SK-N-SH (cell line): ENCODE measurements around the gene CLCN1. TPM values are rescaled to one million over a fixed set of nuclear protein-coding genes. Genes with fewer than 3 reads are reported as not detected.

Experiments
- CTCF ChIA-PET: fragments of 300-600, 350-600 bp; formaldehyde crosslinking; extraction: SDS; loops from one replicate; lab custom pipeline; 2021; lab: Yijun Ruan, JAX
- POLR2A ChIA-PET: fragments of 350-600 bp; sonication (Branson Sonifier 250); formaldehyde crosslinking; extraction: SDS; loops from one replicate; lab custom pipeline; 2020; ENCODE audit warnings: antibody characterized with exemption, inconsistent platforms; lab: Yijun Ruan, JAX
- DNase-seq: peaks from one replicate; pipeline ENCODE4 v3.0.0; 2012
- H2AFZ ChIP-seq: fragments of 200-600 bp; sonication (generic); 2 replicates; pipeline ENCODE4 v1.8.1; 2016; ENCODE audit warnings: antibody characterized with exemption, mild to moderate bottlenecking, low read depth
- H3F3A ChIP-seq: fragments of 200-600 bp; sonication (generic); replicated peaks from 2 replicates; pipeline ENCODE3; 2016; ENCODE audit warnings: antibody characterized with exemption, mild to moderate bottlenecking; ENCODE audit not compliant: insufficient read depth
- H3K27ac ChIP-seq, 2 experiments: fragments of 200-500 bp in 1 of 2; fragments of 200-600 bp in 1 of 2; sonication (Bioruptor generic) in 1 of 2; sonication (generic), shearing (Covaris generic) in 1 of 2; 2 replicates each; pipeline versions ENCODE4 v1.5.1 to v1.6.1; 2014 to 2016; ENCODE audit warnings: low read depth in 2 of 2, inconsistent platforms in 1 of 2, low read length in 1 of 2, mild to moderate bottlenecking in 1 of 2, mixed read lengths in 1 of 2
- H3K27me3 ChIP-seq: fragments of 200-600 bp; sonication (generic), shearing (Covaris generic); 2 replicates; pipeline ENCODE4 v1.6.1; 2016; ENCODE audit warnings: mixed run types; ENCODE audit not compliant: insufficient read depth
- H3K36me3 ChIP-seq, 2 experiments: fragments of 200-500 bp in 1 of 2; fragments of 200-600 bp in 1 of 2; sonication (Bioruptor generic) in 1 of 2; sonication (generic) in 1 of 2; replicated peaks in 1 of 2; 2 replicates each; pipeline versions ENCODE3 to v1.5.1; 2014 to 2016; ENCODE audit warnings: low read length in 1 of 2, mild to moderate bottlenecking in 1 of 2; ENCODE audit not compliant: insufficient read depth in 2 of 2, control insufficient read depth in 1 of 2
- H3K4me1 ChIP-seq, 2 experiments: fragments of 200-500 bp in 1 of 2; fragments of 200-600 bp in 1 of 2; sonication (Bioruptor generic) in 1 of 2; sonication (generic), shearing (Covaris generic) in 1 of 2; 2 replicates each; pipeline versions ENCODE4 v1.5.1 to v1.6.1; 2014 to 2016; ENCODE audit warnings: low read depth in 1 of 2, low read length in 1 of 2, mixed run types in 1 of 2; ENCODE audit not compliant: insufficient read depth in 2 of 2, control insufficient read depth in 1 of 2
- H3K4me2 ChIP-seq: fragments of 200-600 bp; sonication (generic), shearing (Covaris generic); 2 replicates; pipeline ENCODE4 v1.6.1; 2017; ENCODE audit warnings: mixed run types
- H3K4me3 ChIP-seq, 2 experiments: fragments of 200-500 bp in 1 of 2; fragments of 200-600 bp in 1 of 2; sonication (Bioruptor generic) in 1 of 2; sonication (generic), shearing (Covaris generic) in 1 of 2; 2 replicates each; pipeline versions ENCODE4 v1.5.1 to v1.8.1; 2014 to 2016; ENCODE audit warnings: low read depth in 2 of 2, inconsistent platforms in 1 of 2, low read length in 1 of 2, mild to moderate bottlenecking in 1 of 2, mixed read lengths in 1 of 2, moderate library complexity in 1 of 2
- H3K79me2 ChIP-seq: fragments of 200-600 bp; sonication (generic); 2 replicates; pipeline ENCODE4 v1.8.1; 2017; ENCODE audit warnings: mild to moderate bottlenecking; ENCODE audit not compliant: insufficient read depth
- H3K9ac ChIP-seq: fragments of 200-600 bp; sonication (generic); 2 replicates; pipeline ENCODE4 v1.6.1; 2017; ENCODE audit warnings: mixed run types
- H3K9me2 ChIP-seq: fragments of 200-600 bp; sonication (generic); 2 replicates; pipeline ENCODE4 v1.6.1; 2017; ENCODE audit warnings: mixed run types
- H3K9me3 ChIP-seq: fragments of 200-600 bp; sonication (generic); 2 replicates; pipeline ENCODE4 v1.6.1; 2017; ENCODE audit warnings: mixed run types, mild to moderate bottlenecking, moderate library complexity
- H4K20me1 ChIP-seq: fragments of 200-600 bp; sonication (generic); 2 replicates; pipeline ENCODE4 v1.6.1; 2017; ENCODE audit warnings: mild to moderate bottlenecking, mixed run types; ENCODE audit not compliant: insufficient read depth
- EZH2phosphoT487 ChIP-seq: fragments of 200-600 bp; sonication (generic); IDR thresholded peaks from 2 replicates; pipeline ENCODE4 v1.6.1; 2017; ENCODE audit warnings: low read depth, mixed run types, mild to moderate bottlenecking, antibody characterized with exemption, moderate library complexity, borderline replicate concordance
- FOSL2 ChIP-seq: IDR thresholded peaks from 2 replicates; pipeline ENCODE4 v1.4.0; 2012; ENCODE audit warnings: low read depth, mild to moderate bottlenecking, moderate library complexity, borderline replicate concordance
- FOXJ3 ChIP-seq: sonication (generic); formaldehyde crosslinking; IDR thresholded peaks from 2 replicates; pipeline ENCODE4 v1.5.1; 2020; ENCODE audit warnings: mild to moderate bottlenecking, missing genetic modification reagents
- GABPA ChIP-seq: IDR thresholded peaks from 2 replicates; pipeline ENCODE4 v1.4.0; 2012; ENCODE audit warnings: low read depth, mild to moderate bottlenecking
- MXI1 ChIP-seq: IDR thresholded peaks from 2 replicates; pipeline ENCODE4 v1.6.1; 2012; ENCODE audit warnings: mild to moderate bottlenecking, low read depth, low read length, improper control_type of control experiment
- NFIC ChIP-seq: IDR thresholded peaks from 2 replicates; pipeline ENCODE4 v1.4.0; 2012; ENCODE audit warnings: borderline replicate concordance
- POLR2AphosphoS5 ChIP-seq: IDR thresholded peaks from 2 replicates; pipeline ENCODE4 v1.6.1; 2012; ENCODE audit warnings: low read depth, low read length
- RAD21 ChIP-seq: IDR thresholded peaks from 2 replicates; pipeline ENCODE4 v1.6.1; 2012; ENCODE audit warnings: mild to moderate bottlenecking, low read length
- RXRA ChIP-seq: IDR thresholded peaks from 2 replicates; pipeline ENCODE4 v1.4.0; 2012; ENCODE audit warnings: low read depth, mild to moderate bottlenecking, borderline replicate concordance
- SIN3A ChIP-seq: IDR thresholded peaks from 2 replicates; pipeline ENCODE4 v1.6.1; 2012; ENCODE audit warnings: low read depth, mild to moderate bottlenecking, low read length, moderate library complexity, borderline replicate concordance
- TCF12 ChIP-seq: IDR thresholded peaks from 2 replicates; pipeline ENCODE4 v1.4.0; 2012
- TEAD4 ChIP-seq: IDR thresholded peaks from 2 replicates; pipeline ENCODE4 v1.4.0; 2012; ENCODE audit warnings: mild to moderate bottlenecking, borderline replicate concordance; ENCODE audit not compliant: insufficient read depth
- YY1 ChIP-seq: IDR thresholded peaks from 2 replicates; pipeline ENCODE4 v1.4.0; 2012; ENCODE audit warnings: low read depth, mild to moderate bottlenecking
- WGBS: methylation state at CpG from one replicate; pipeline ENCODE4 v1.1.6; 2017; ENCODE audit warnings: low lambda C conversion rate; 5-methylcytosine and 5-hydroxymethylcytosine counted together
- polyA plus RNA-seq, 3 experiments: library from polyadenylated mRNA; depleted of rRNA; stranded (reverse); fragments of >200 nt; gene quantifications; 2 replicates each; pipeline ENCODE4 v1.2.3, GENCODE V29; 2012
- TF ChIP-seq, protein P1 (sequence below): fragments of 200-600 bp; sonication (generic); IDR thresholded peaks from 2 replicates; pipeline ENCODE4 v1.6.1; 2017; ENCODE audit warnings: antibody characterized with exemption, mild to moderate bottlenecking, moderate library complexity
- TF ChIP-seq, protein P2 (sequence below): IDR thresholded peaks from 2 replicates; pipeline ENCODE4 v1.4.0; 2012; ENCODE audit warnings: low read depth, borderline replicate concordance
- TF ChIP-seq, protein P3 (sequence below): IDR thresholded peaks from 2 replicates; pipeline ENCODE4 v1.4.0; 2012; ENCODE audit warnings: low read depth
- TF ChIP-seq, protein P4 (sequence below): fragments of 150-350 bp; IDR thresholded peaks from 2 replicates; pipeline ENCODE4 v1.6.1; 2016; ENCODE audit warnings: mild to moderate bottlenecking, low read depth, low read length
- TF ChIP-seq, protein P5 (sequence below): IDR thresholded peaks from 2 replicates; pipeline ENCODE4 v1.6.1; 2012; ENCODE audit warnings: mild to moderate bottlenecking, low read depth, low read length, moderate library complexity

CLCN1 gene
- polyA plus RNA-seq, 1 of the 3 experiments (the other 2 are of a cell fraction) = 0.12 TPM

DNA sequence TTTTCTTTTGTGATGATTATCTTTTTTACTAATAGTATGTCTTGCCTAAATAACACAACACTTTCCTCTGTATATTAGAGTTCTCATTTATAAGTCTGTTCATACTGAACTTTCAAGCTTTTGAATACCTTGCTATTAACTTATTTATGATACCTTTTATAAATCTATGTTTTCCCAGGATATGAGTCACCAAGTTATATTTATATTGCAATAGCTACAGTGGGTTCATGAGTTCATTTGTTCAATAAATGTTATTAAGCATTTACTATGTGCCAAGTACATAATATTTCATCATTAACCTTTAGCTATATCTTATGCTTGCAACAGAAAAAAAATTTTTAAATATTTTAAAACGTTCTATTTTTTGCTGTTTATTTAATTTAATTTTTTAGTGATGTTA is 18.3 kb downstream of the CLCN1 start:
- no peak overlapping the region for H3K4me3 ChIP-seq
- H3K4me1 ChIP-seq = peaks cover 0 to 3% of the 10 kb centered on the region in 2 experiments; a peak in 1 of 4 replicates
- H3K9ac ChIP-seq = no peak overlapping the region
- H3K27ac ChIP-seq = no peak overlapping the region
- peaks cover 6% of the 10 kb centered on the region for H3F3A ChIP-seq
- H3K79me2 ChIP-seq = no peaks in the 10 kb centered on the region
- H2AFZ ChIP-seq = no peak overlapping the region
- 3% methylated on average over 1 of the region's 1 CpG for WGBS
- H4K20me1 ChIP-seq = no peaks in the 10 kb centered on the region
- ChIA-PET POLR2A (no interaction called here), CTCF (interaction anchor here (0.7 to 2.9 kb wide), 5 partner anchors 15 to 131 kb away, joined by 3 to 13 read pairs (median 4); no protein-coding TSS in a partner anchor)
- no peaks in the 10 kb centered on the region for H3K36me3 ChIP-seq
- no peaks in the 10 kb centered on the region for H3K9me3 ChIP-seq
- no peak for DNase-seq
- H3K27me3 ChIP-seq = no peaks in the 10 kb centered on the region; the same call in 1 of the 2 replicates
- TF ChIP-seq SIN3A = no peak
- TF ChIP-seq, protein P1, sequence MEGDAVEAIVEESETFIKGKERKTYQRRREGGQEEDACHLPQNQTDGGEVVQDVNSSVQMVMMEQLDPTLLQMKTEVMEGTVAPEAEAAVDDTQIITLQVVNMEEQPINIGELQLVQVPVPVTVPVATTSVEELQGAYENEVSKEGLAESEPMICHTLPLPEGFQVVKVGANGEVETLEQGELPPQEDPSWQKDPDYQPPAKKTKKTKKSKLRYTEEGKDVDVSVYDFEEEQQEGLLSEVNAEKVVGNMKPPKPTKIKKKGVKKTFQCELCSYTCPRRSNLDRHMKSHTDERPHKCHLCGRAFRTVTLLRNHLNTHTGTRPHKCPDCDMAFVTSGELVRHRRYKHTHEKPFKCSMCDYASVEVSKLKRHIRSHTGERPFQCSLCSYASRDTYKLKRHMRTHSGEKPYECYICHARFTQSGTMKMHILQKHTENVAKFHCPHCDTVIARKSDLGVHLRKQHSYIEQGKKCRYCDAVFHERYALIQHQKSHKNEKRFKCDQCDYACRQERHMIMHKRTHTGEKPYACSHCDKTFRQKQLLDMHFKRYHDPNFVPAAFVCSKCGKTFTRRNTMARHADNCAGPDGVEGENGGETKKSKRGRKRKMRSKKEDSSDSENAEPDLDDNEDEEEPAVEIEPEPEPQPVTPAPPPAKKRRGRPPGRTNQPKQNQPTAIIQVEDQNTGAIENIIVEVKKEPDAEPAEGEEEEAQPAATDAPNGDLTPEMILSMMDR = no peak
- TF ChIP-seq, protein P2, sequence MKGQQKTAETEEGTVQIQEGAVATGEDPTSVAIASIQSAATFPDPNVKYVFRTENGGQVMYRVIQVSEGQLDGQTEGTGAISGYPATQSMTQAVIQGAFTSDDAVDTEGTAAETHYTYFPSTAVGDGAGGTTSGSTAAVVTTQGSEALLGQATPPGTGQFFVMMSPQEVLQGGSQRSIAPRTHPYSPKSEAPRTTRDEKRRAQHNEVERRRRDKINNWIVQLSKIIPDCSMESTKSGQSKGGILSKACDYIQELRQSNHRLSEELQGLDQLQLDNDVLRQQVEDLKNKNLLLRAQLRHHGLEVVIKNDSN = no peak
- TF ChIP-seq FOSL2 = no peak
- TF ChIP-seq, protein P3, sequence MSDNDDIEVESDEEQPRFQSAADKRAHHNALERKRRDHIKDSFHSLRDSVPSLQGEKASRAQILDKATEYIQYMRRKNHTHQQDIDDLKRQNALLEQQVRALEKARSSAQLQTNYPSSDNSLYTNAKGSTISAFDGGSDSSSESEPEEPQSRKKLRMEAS = no peak
- no peak for TF ChIP-seq RAD21
- TF ChIP-seq, protein P4, sequence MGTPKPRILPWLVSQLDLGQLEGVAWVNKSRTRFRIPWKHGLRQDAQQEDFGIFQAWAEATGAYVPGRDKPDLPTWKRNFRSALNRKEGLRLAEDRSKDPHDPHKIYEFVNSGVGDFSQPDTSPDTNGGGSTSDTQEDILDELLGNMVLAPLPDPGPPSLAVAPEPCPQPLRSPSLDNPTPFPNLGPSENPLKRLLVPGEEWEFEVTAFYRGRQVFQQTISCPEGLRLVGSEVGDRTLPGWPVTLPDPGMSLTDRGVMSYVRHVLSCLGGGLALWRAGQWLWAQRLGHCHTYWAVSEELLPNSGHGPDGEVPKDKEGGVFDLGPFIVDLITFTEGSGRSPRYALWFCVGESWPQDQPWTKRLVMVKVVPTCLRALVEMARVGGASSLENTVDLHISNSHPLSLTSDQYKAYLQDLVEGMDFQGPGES = no peak
- no peak for TF ChIP-seq MXI1
- TF ChIP-seq RXRA = no peak
- no peak for TF ChIP-seq POLR2AphosphoS5
- TF ChIP-seq FOXJ3 = no peak
- TF ChIP-seq TCF12 = no peak
- no peak for TF ChIP-seq YY1
- TF ChIP-seq GABPA = no peak
- no peak for TF ChIP-seq EZH2phosphoT487
- TF ChIP-seq TEAD4 = no peak
- no peak for TF ChIP-seq NFIC
- TF ChIP-seq, protein P5, sequence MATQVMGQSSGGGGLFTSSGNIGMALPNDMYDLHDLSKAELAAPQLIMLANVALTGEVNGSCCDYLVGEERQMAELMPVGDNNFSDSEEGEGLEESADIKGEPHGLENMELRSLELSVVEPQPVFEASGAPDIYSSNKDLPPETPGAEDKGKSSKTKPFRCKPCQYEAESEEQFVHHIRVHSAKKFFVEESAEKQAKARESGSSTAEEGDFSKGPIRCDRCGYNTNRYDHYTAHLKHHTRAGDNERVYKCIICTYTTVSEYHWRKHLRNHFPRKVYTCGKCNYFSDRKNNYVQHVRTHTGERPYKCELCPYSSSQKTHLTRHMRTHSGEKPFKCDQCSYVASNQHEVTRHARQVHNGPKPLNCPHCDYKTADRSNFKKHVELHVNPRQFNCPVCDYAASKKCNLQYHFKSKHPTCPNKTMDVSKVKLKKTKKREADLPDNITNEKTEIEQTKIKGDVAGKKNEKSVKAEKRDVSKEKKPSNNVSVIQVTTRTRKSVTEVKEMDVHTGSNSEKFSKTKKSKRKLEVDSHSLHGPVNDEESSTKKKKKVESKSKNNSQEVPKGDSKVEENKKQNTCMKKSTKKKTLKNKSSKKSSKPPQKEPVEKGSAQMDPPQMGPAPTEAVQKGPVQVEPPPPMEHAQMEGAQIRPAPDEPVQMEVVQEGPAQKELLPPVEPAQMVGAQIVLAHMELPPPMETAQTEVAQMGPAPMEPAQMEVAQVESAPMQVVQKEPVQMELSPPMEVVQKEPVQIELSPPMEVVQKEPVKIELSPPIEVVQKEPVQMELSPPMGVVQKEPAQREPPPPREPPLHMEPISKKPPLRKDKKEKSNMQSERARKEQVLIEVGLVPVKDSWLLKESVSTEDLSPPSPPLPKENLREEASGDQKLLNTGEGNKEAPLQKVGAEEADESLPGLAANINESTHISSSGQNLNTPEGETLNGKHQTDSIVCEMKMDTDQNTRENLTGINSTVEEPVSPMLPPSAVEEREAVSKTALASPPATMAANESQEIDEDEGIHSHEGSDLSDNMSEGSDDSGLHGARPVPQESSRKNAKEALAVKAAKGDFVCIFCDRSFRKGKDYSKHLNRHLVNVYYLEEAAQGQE = no peak
- no peaks in the 10 kb centered on the region for H3K9me2 ChIP-seq
- no peak overlapping the region for H3K4me2 ChIP-seq
